Nephron (organoid): ENCODE results near the gene MGMT.
A peak's percentile ranks its signal among the peaks of the same experiment; 100 is the strongest.

Source experiments
- H3K27ac Mint-ChIP-seq, 3 experiments: 2 replicates each; pipeline ENCODE4 v1.8.0; 2020; ENCODE audit warnings: mixed read lengths in 3 of 3, mild to moderate bottlenecking in 2 of 3, moderate library complexity in 1 of 3
- H3K27me3 Mint-ChIP-seq: 2 replicates; pipeline ENCODE4 v1.8.0; 2021; ENCODE audit warnings: low read depth, mild to moderate bottlenecking, moderate library complexity, mixed read lengths
- H3K36me3 Mint-ChIP-seq: 2 replicates; pipeline ENCODE4 v1.8.0; 2020; ENCODE audit warnings: low read depth, mixed read lengths
- H3K4me1 Mint-ChIP-seq: 2 replicates; pipeline ENCODE4 v1.8.0; 2020; ENCODE audit warnings: mixed read lengths
- H3K4me3 Mint-ChIP-seq, 3 experiments: 2 replicates each; pipeline ENCODE4 v1.8.0; 2020; ENCODE audit warnings: mild to moderate bottlenecking in 3 of 3, mixed read lengths in 3 of 3, moderate library complexity in 2 of 3
- H3K9me3 Mint-ChIP-seq: 2 replicates; pipeline ENCODE4 v1.8.0; 2020; ENCODE audit warnings: mixed read lengths
- TF ChIP-seq, protein P1 (sequence below), 3 experiments: fragments of 200-600 bp; sonication (generic); IDR thresholded peaks; one replicate each; pipeline ENCODE4 v1.5.0; 2021; ENCODE audit warnings: antibody characterized with exemption in 3 of 3; ENCODE audit not compliant: unreplicated experiment in 3 of 3

MGMT gene

GRCh38 chr10:129624526-129624925, 157.5 kb downstream of the MGMT start:
- peaks cover 16% of the 10 kb centered on the region for H3K27me3 Mint-ChIP-seq
- H3K27ac Mint-ChIP-seq: no peak overlapping the region
- TF ChIP-seq, protein P1, sequence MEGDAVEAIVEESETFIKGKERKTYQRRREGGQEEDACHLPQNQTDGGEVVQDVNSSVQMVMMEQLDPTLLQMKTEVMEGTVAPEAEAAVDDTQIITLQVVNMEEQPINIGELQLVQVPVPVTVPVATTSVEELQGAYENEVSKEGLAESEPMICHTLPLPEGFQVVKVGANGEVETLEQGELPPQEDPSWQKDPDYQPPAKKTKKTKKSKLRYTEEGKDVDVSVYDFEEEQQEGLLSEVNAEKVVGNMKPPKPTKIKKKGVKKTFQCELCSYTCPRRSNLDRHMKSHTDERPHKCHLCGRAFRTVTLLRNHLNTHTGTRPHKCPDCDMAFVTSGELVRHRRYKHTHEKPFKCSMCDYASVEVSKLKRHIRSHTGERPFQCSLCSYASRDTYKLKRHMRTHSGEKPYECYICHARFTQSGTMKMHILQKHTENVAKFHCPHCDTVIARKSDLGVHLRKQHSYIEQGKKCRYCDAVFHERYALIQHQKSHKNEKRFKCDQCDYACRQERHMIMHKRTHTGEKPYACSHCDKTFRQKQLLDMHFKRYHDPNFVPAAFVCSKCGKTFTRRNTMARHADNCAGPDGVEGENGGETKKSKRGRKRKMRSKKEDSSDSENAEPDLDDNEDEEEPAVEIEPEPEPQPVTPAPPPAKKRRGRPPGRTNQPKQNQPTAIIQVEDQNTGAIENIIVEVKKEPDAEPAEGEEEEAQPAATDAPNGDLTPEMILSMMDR (IDR thresholded peaks at IDR 0.05; ENCODE audit: unreplicated experiment in 3 of 3): no peak

DNA sequence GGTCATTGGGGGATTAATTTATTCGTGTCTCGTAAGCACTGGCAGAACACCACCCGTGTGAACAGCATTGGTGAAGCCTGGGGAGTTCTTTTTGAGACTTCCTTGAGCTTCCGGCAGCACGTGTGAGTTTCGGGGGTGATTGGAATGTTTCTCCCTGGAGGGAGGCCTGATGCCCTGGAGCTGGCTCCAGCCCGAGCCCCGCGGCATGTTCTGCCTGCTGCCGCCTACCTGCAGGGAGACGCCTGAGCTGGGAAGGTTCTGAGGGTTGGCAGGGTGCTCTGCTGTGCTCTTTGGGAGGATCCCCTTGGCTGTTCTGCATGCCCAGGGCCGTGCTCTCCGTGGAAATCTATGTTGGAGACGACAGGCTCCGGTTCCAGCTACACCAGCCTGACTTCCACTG, 159.3 kb downstream of the MGMT start:
- peak overlapping the region in 1 of 3 experiments; percentile 13 for H3K27ac Mint-ChIP-seq
- TF ChIP-seq, protein P1 (IDR thresholded peaks at IDR 0.05; ENCODE audit: unreplicated experiment in 3 of 3): no peak

More at GRCh38 chr10:129624526-129624925, 157.5 kb downstream of the MGMT start:
- H3K9me3 Mint-ChIP-seq: no peaks in the 10 kb centered on the region
- H3K36me3 Mint-ChIP-seq: no peaks in the 10 kb centered on the region
- H3K4me3 Mint-ChIP-seq: no peak overlapping the region
- H3K4me1 Mint-ChIP-seq: peaks cover 20% of the 10 kb centered on the region

DNA sequence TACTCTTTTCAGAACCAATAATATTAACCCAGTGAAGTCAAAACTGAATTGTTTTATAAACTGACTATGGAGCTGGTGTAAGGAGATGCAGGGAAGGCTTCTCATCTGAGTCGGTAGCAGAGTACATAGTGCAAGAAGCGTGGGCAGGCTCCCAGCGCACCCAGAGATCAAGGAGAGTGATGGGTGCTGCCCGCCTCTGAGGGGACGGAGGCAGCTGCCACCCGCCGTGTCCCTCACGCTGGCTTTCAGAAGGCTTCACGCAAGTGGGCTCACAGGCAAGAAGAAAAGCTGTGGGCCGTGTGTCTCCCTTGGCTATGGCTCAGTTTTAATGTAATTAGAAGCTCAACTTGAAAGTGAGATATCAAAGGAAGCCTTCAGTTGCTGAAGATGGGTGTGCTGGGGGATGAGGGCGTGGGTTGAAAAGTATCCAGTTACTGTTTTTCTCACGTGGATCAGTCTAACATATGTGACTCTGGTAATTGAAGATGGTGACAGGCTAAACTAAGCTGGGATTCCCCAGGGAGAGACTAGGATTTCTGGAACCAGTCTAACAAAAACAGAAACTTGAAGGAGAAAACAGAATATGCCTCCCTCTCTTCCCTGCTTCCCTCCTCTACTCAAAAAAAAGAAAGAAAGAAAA, 159.9 kb downstream of the MGMT start:
- Mint-ChIP-seq H3K36me3 (no peaks in the 10 kb centered on the region), H3K4me1 (peaks cover 31% of the 10 kb centered on the region), H3K4me3 (peak overlapping the region in 1 of 3 experiments; percentile 10), H3K27ac (peak overlapping the region; percentile 13 to 35 (median 32)), H3K27me3 (peaks cover 16% of the 10 kb centered on the region), H3K9me3 (no peaks in the 10 kb centered on the region)
- TF ChIP-seq, protein P1 (IDR thresholded peaks at IDR 0.05; ENCODE audit: unreplicated experiment in 3 of 3): no peak

More for the DNA sequence above, 159.3 kb downstream of the MGMT start:
- no peaks in the 10 kb centered on the region for H3K9me3 Mint-ChIP-seq
- H3K27me3 Mint-ChIP-seq: peaks cover 16% of the 10 kb centered on the region
- no peak overlapping the region for H3K4me3 Mint-ChIP-seq
- no peaks in the 10 kb centered on the region for H3K36me3 Mint-ChIP-seq
- peaks cover 31% of the 10 kb centered on the region for H3K4me1 Mint-ChIP-seq

DNA sequence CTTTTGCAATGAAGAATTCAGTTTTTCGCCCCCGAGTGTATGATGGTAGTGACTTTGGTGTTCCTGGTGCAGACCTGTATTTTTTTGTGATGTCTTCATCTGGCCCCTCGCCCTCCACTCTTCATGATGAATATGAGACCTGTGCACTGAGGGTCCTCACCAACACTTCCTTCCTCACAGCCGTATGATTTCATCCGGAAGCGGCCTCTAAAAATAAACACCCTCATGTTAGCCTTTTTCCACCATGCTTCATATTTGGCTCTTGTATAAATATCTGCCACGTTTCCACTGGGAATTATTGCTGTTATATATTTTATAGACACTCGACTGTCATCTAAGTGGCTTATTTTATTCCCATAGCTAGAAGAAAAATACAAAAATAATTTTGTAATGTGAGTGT, 160.4 kb downstream of the MGMT start:
- H3K27ac Mint-ChIP-seq: peak overlapping the region; percentile 9 to 35 (median 32)
- H3K4me3 Mint-ChIP-seq: peak overlapping the region in 1 of 3 experiments; percentile 10
- TF ChIP-seq, protein P1 (IDR thresholded peaks at IDR 0.05; ENCODE audit: unreplicated experiment in 3 of 3): no peak
- H3K36me3 Mint-ChIP-seq: no peaks in the 10 kb centered on the region
- H3K27me3 Mint-ChIP-seq: peaks cover 16% of the 10 kb centered on the region
- H3K9me3 Mint-ChIP-seq: peaks cover 3% of the 10 kb centered on the region
- peaks cover 31% of the 10 kb centered on the region for H3K4me1 Mint-ChIP-seq

DNA sequence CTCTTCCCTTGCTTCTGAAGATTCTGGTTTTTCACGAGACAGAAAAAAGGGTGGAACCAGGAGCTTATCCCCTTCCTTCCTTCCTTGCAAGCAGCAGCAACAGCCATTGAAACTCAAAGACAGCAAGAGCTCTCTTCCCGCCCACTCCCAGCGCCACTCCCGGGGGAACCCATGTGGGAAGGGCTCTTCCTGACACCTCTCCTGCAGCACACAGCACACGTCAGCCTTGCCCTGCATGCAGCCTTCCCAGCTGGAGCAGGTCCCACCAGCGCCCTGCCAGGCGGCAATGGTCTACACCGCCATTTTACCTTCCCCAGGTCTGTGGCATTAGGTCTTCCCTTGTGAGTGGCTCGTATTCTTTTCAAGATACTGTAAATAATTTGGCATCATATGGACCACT, 161.8 kb downstream of the MGMT start:
- no peak overlapping the region for H3K4me3 Mint-ChIP-seq
- H3K27ac Mint-ChIP-seq: no peak overlapping the region
- peaks cover 6% of the 10 kb centered on the region for H3K9me3 Mint-ChIP-seq
- H3K27me3 Mint-ChIP-seq: peaks cover 18% of the 10 kb centered on the region
- TF ChIP-seq, protein P1 (IDR thresholded peaks at IDR 0.05; ENCODE audit: unreplicated experiment in 3 of 3): no peak
- peaks cover under 1% of the 10 kb centered on the region for H3K36me3 Mint-ChIP-seq
- H3K4me1 Mint-ChIP-seq: peaks cover 27% of the 10 kb centered on the region

DNA sequence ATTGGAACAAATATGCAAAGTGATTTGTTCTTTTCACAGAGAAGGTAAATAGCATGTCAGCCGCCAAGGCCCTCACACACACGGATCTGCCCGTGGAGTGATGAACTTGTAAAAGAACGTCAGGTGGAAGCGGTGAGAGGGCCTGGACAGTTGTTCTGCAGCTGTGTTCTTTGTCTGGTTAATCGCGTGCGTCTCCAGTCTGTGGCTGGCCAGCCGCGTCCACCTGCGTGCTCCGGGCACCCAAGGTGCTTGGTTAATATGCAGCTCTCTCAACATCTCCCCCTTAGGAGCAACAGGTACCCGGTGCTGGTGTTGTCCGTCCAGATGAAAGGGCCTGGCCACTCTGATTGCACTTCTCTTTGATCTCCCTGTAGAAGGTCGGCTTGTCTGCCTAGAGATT, 162.9 kb downstream of the MGMT start:
- Mint-ChIP-seq H3K4me3 (no peak overlapping the region), H3K9me3 (peaks cover 16% of the 10 kb centered on the region), H3K36me3 (peaks cover 8% of the 10 kb centered on the region), H3K27ac (no peak overlapping the region), H3K4me1 (peaks cover 27% of the 10 kb centered on the region), H3K27me3 (peaks cover 15% of the 10 kb centered on the region)
- TF ChIP-seq, protein P1 (IDR thresholded peaks at IDR 0.05; ENCODE audit: unreplicated experiment in 3 of 3): no peak
